DMS53 treated with DMSO at 0.1 percent for 48 hours (cell line): ENCODE measurements around the gene MUC2.
"Not testable (repeated sequence)": the region's sequence is repeated elsewhere in the genome, so short reads cannot be mapped to it uniquely, and the experiment has no call there.

Experiments used
- DNase-seq: peaks from one replicate; lab custom pipeline; 2025; ENCODE audit not compliant: unreplicated experiment; lab: John Stamatoyannopoulos, UW

Gene MUC2

GRCh38 chr11:1103401-1104360 lies 29.0 kb downstream of the MUC2 start:
- DNase-seq: no peak

GRCh38 chr11:1104411-1105182 lies 29.9 kb downstream of the MUC2 start:
- DNase-seq: no peak

- DNase-seq: no peak
These were observed 30.5 kb downstream of the MUC2 start for GRCh38 chr11:1105183-1105565.

GRCh38 chr11:1106387-1106786 lies 31.7 kb downstream of the MUC2 start:
- no peak for DNase-seq

GRCh38 chr11:1107316-1108245 lies 32.9 kb downstream of the MUC2 start:
- DNase-seq: no peak

GRCh38 chr11:1108246-1108900 lies 33.7 kb downstream of the MUC2 start:
- no peak for DNase-seq

- no peak for DNase-seq
These were observed 34.6 kb downstream of the MUC2 start for GRCh38 chr11:1109101-1109917.

- DNase-seq: no peak
These were observed 35.4 kb downstream of the MUC2 start for GRCh38 chr11:1109918-1110705.

- no peak for DNase-seq
These were observed 37.0 kb downstream of the MUC2 start for GRCh38 chr11:1111545-1112212.

GRCh38 chr11:1112351-1113191 lies 37.9 kb downstream of the MUC2 start:
- DNase-seq: no peak

GRCh38 chr11:1113405-1114201 lies 38.9 kb downstream of the MUC2 start:
- DNase-seq: no peak

GRCh38 chr11:1115292-1115691 lies 40.6 kb downstream of the MUC2 start:
- DNase-seq: not testable (repeated sequence)

GRCh38 chr11:1116104-1116503 lies 41.4 kb downstream of the MUC2 start:
- no peak for DNase-seq

- no peak for DNase-seq
These were observed 42.2 kb downstream of the MUC2 start for GRCh38 chr11:1116666-1117390.

- no peak for DNase-seq
These were observed 43.3 kb downstream of the MUC2 start for GRCh38 chr11:1117992-1118391.
